B cell (primary cell): Measurements from ENCODE around the gene KCNE5. TPM values are rescaled to one million over a fixed set of nuclear protein-coding genes. Genes with fewer than 3 reads are reported as not detected.

Source experiments
- ATAC-seq: fragments of 200-7000 bp; cut with Tn5 transposase; one replicate; pipeline ENCODE4 v1.10.0; 2021; ENCODE audit warnings: low read depth, mild to moderate bottlenecking, moderate number of reproducible peaks, moderate library complexity
- CTCF ChIA-PET: fragments of 350-600 bp; sonication (Branson Sonifier 250); formaldehyde crosslinking; loops from one replicate; lab custom pipeline; 2021; ENCODE audit warnings: antibody characterized with exemption, inconsistent platforms; lab: Charles Lee
- POLR2A ChIA-PET: fragments of 350-600 bp; sonication (Branson Sonifier 250); formaldehyde crosslinking; loops from one replicate; lab custom pipeline; 2021; ENCODE audit warnings: antibody characterized with exemption; lab: Charles Lee
- DNase-seq: peaks from one replicate; pipeline ENCODE4 v3.0.0; 2013
- H2AFZ ChIP-seq: 2 replicates; pipeline ENCODE4 v1.6.1; 2012; ENCODE audit warnings: mild to moderate bottlenecking, low read depth, low read length; ENCODE audit not compliant: insufficient read depth, poor library complexity, severe bottlenecking
- H3K27ac ChIP-seq, 2 donors: 1 replicate in 1 of 2; 2 replicates in 1 of 2; pipeline ENCODE4 v1.5.1; 2012 to 2013; ENCODE audit warnings: low read length in 2 of 2, mild to moderate bottlenecking in 2 of 2, moderate library complexity in 1 of 2
- H3K27me3 ChIP-seq, 4 experiments: fragments of 200-600 bp in 1 of 4; sonication (generic) in 1 of 4; replicated peaks in 1 of 4; 1 replicate in 2 of 4; 2 replicates in 2 of 4; pipeline versions ENCODE4 v1.6.1 to v1.7.0; 2013 to 2016; ENCODE audit warnings: low read length in 3 of 4, mild to moderate bottlenecking in 2 of 4, mixed read lengths in 1 of 4, moderate library complexity in 1 of 4; ENCODE audit not compliant: insufficient read depth in 4 of 4, control insufficient read depth in 3 of 4; ENCODE audit errors: control extremely low read depth in 1 of 4
- H3K36me3 ChIP-seq, 2 experiments: replicated peaks in 1 of 2; 1 replicate in 1 of 2; 2 replicates in 1 of 2; pipeline versions ENCODE4 v1.6.1 to v1.7.1; 2013; ENCODE audit warnings: low read length in 1 of 2; ENCODE audit not compliant: insufficient read depth in 2 of 2, control insufficient read depth in 1 of 2; ENCODE audit errors: control extremely low read depth in 1 of 2, extremely low read depth in 1 of 2
- H3K4me1 ChIP-seq, 2 donors: fragments of 200-600 bp in 1 of 2; sonication (generic) in 1 of 2; 1 replicate in 1 of 2; 2 replicates in 1 of 2; pipeline versions ENCODE4 v1.5.1 to v1.6.1; 2013 to 2017; ENCODE audit warnings: low read length in 2 of 2; ENCODE audit not compliant: control insufficient read depth in 2 of 2, insufficient read depth in 2 of 2
- H3K4me2 ChIP-seq: replicated peaks from 2 replicates; pipeline ENCODE3; 2012; ENCODE audit warnings: mild to moderate bottlenecking, low read depth, low read length; ENCODE audit not compliant: poor library complexity, severe bottlenecking
- H3K4me3 ChIP-seq, 5 experiments: fragments of 200-600 bp in 1 of 5; sonication (generic) in 1 of 5; 1 replicate in 3 of 5; 2 replicates in 2 of 5; pipeline versions ENCODE4 v1.5.1 to v1.7.0; 2011 to 2016; ENCODE audit warnings: low read length in 4 of 5, mild to moderate bottlenecking in 4 of 5, low read depth in 2 of 5, control low read depth in 1 of 5, moderate library complexity in 1 of 5; ENCODE audit not compliant: insufficient read depth in 1 of 5; ENCODE audit errors: control extremely low read depth in 1 of 5, extremely low read depth in 1 of 5
- H3K79me2 ChIP-seq: fragments of 200-600 bp; sonication (generic); one replicate; pipeline ENCODE4 v1.6.0; 2016; ENCODE audit warnings: low read length; ENCODE audit not compliant: control insufficient read depth, insufficient read depth
- H3K9ac ChIP-seq: fragments of 200-600 bp; sonication (generic); 2 replicates; pipeline ENCODE4 v1.6.1; 2017; ENCODE audit warnings: mild to moderate bottlenecking, low read length, moderate library complexity
- H3K9me3 ChIP-seq, 3 donors: one replicate each; pipeline versions ENCODE4 v1.6.1 to v1.7.1; 2013; ENCODE audit warnings: low read length in 2 of 3; ENCODE audit not compliant: control insufficient read depth in 2 of 3, insufficient read depth in 1 of 3; ENCODE audit errors: control extremely low read depth in 1 of 3
- H4K20me1 ChIP-seq: 2 replicates; pipeline ENCODE4 v1.6.0; 2012; ENCODE audit warnings: mild to moderate bottlenecking, low read length; ENCODE audit not compliant: insufficient read depth, control insufficient read depth, poor library complexity, severe bottlenecking
- H3K27ac Mint-ChIP-seq: one replicate; pipeline ENCODE4 v1.8.0; 2021; ENCODE audit warnings: mixed read lengths
- H3K27me3 Mint-ChIP-seq: one replicate; pipeline ENCODE4 v1.8.0; 2021; ENCODE audit warnings: mixed read lengths
- H3K4me1 Mint-ChIP-seq: one replicate; pipeline ENCODE4 v1.8.0; 2021; ENCODE audit warnings: mixed read lengths
- H3K4me3 Mint-ChIP-seq: one replicate; pipeline ENCODE4 v1.8.0; 2021; ENCODE audit warnings: mixed read lengths
- H3K9me3 Mint-ChIP-seq: one replicate; pipeline ENCODE4 v1.8.0; 2022; ENCODE audit warnings: mixed read lengths; ENCODE audit not compliant: insufficient read depth
- EZH2 ChIP-seq: IDR thresholded peaks from 2 replicates; pipeline ENCODE4 v1.6.1; 2012; ENCODE audit warnings: borderline replicate concordance, low read depth, mild to moderate bottlenecking, moderate library complexity, low read length; ENCODE audit not compliant: insufficient read depth, poor library complexity, severe bottlenecking
- WGBS: methylation state at CpG from one replicate; pipeline ENCODE4 v1.1.5; 2013; ENCODE audit warnings: missing lambda C conversion rate; ENCODE audit not compliant: insufficient coverage; 5-methylcytosine and 5-hydroxymethylcytosine counted together
- intact Hi-C: fragments of 100-400 bp; cut with micrococcal nuclease; formaldehyde crosslinking; loops from one replicate; pipeline ENCODE4 v1.10.0; 2022
- polyA plus RNA-seq: library from polyadenylated mRNA; depleted of rRNA; stranded (reverse); fragments of >200 nt; gene quantifications from 2 replicates; pipeline ENCODE4 v1.2.3, GENCODE V29; 2012
- total RNA-seq, 2 donors: library from RNA; stranded (reverse); fragments of 120-200 nt in 1 of 2; gene quantifications; 1 replicate in 1 of 2; 2 replicates in 1 of 2; pipeline versions ENCODE4 v1.2.3 to v1.2.4, GENCODE V29; 2013 to 2022
- TF ChIP-seq, protein P1 (sequence below): fragments of 200-600 bp; IDR thresholded peaks from one replicate; pipeline ENCODE4 v1.8.0; 2022; ENCODE audit warnings: antibody characterized with exemption, mild to moderate bottlenecking

Gene KCNE5
- total and polyA plus RNA-seq, 2 donors (not counting 1 experiment from before 2014, with no cell fraction given) = 0.32 TPM; not detected in 1

DNA sequence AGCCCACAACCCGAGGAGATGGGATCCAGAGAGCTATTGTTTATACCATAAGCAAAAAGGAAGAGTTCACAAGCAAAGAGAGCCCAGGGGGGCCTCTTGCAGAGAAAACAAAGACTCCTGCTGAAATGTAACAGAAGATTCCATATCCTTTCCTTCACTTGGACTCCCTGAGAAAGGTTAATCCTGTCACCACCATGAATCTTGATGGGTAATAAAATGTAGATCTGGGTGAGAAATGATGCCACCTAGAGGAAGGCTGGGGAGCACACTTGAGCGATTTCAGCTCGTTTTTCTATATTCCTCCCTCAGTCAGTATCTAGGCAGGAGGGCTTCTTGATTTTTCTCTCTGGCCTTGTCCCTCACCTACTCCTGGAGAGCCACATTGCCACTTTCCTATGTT lies 10.2 kb upstream of the KCNE5 start:
- ChIA-PET CTCF (interaction anchor here (0.6 to 6.8 kb wide), 9 partner anchors 17 to 256 kb away, joined by 3 to 100 read pairs (median 4); no protein-coding TSS in a partner anchor), POLR2A (no interaction called here)
- intact Hi-C loops = no loop called here
- Histone ChIP-seq H3K4me2 (no peak overlapping the region), H3K27me3 (no peaks in the 10 kb centered on the region), H3K36me3 (no peaks in the 10 kb centered on the region), H3K79me2 (no peaks in the 10 kb centered on the region), H3K9ac (no peak overlapping the region), H3K9me3 (no peaks in the 10 kb centered on the region), H4K20me1 (no peaks in the 10 kb centered on the region), H2AFZ (no peak overlapping the region), H3K4me1 (no peaks in the 10 kb centered on the region), H3K4me3 (no peak overlapping the region), H3K27ac (no peak overlapping the region)
- Mint-ChIP-seq H3K4me3 (no peak overlapping the region), H3K27me3 (no peaks in the 10 kb centered on the region), H3K4me1 (no peaks in the 10 kb centered on the region), H3K9me3 (no peaks in the 10 kb centered on the region), H3K27ac (no peak overlapping the region)
- no peak for ATAC-seq
- WGBS = no CpG with 5 or more reads among the region's 3 CpGs
- peak; percentile 25 for DNase-seq
- TF ChIP-seq, protein P1, sequence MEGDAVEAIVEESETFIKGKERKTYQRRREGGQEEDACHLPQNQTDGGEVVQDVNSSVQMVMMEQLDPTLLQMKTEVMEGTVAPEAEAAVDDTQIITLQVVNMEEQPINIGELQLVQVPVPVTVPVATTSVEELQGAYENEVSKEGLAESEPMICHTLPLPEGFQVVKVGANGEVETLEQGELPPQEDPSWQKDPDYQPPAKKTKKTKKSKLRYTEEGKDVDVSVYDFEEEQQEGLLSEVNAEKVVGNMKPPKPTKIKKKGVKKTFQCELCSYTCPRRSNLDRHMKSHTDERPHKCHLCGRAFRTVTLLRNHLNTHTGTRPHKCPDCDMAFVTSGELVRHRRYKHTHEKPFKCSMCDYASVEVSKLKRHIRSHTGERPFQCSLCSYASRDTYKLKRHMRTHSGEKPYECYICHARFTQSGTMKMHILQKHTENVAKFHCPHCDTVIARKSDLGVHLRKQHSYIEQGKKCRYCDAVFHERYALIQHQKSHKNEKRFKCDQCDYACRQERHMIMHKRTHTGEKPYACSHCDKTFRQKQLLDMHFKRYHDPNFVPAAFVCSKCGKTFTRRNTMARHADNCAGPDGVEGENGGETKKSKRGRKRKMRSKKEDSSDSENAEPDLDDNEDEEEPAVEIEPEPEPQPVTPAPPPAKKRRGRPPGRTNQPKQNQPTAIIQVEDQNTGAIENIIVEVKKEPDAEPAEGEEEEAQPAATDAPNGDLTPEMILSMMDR = peak; percentile 47
- no peak for TF ChIP-seq EZH2

DNA sequence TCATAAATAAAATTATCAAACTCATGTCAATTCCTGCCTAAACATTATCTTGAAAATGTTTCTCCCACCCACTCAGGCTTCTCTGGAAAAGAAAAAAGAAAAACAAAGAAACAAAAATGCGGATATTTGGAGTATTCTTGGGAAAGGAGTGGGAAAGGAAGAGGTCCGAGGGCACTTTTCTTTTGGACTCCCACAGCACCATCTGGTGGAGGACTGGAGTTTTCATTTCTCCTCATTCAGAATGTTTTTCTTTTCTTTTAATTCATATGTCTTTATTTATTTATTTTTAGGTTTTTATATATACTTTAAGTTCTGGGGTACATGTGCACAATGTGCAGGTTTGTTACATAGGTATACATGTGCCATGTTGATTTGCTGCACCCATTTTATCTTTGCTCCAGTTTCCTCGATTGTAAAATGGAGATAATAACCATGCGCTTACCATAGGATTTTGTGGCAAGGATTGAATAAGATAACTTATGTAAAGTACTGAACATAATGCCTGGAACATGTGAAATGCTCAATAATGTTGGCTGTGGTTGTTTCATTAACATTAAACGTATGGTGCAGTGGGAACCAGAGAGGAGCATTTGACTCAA lies 8.0 kb upstream of the KCNE5 start:
- TF ChIP-seq EZH2 = no peak
- TF ChIP-seq, protein P1 = peak; percentile 26
- H3K4me3 ChIP-seq = no peak overlapping the region
- H2AFZ ChIP-seq = no peak overlapping the region
- no peaks in the 10 kb centered on the region for H4K20me1 ChIP-seq
- H3K4me1 Mint-ChIP-seq = no peaks in the 10 kb centered on the region
- no peak for DNase-seq
- ATAC-seq = no peak
- no peaks in the 10 kb centered on the region for H3K9me3 ChIP-seq
- no peak overlapping the region for H3K4me2 ChIP-seq
- 100% methylated on average over 1 of the region's 5 CpGs for WGBS
- intact Hi-C loops = loop anchor here (1.0 kb wide), 1 partner anchor 147 kb away; no protein-coding TSS in a partner anchor
- H3K27me3 Mint-ChIP-seq = no peaks in the 10 kb centered on the region
- POLR2A ChIA-PET = no interaction called here
- H3K4me3 Mint-ChIP-seq = no peak overlapping the region
- CTCF ChIA-PET = interaction anchor here (1.1 to 6.8 kb wide), 3 partner anchors 147 to 224 kb away, joined by 3 to 100 read pairs (median 3); no protein-coding TSS in a partner anchor
- no peak overlapping the region for H3K9ac ChIP-seq
- H3K4me1 ChIP-seq = no peaks in the 10 kb centered on the region
- no peaks in the 10 kb centered on the region for H3K27me3 ChIP-seq
- H3K36me3 ChIP-seq = no peaks in the 10 kb centered on the region
- H3K27ac Mint-ChIP-seq = no peak overlapping the region
- H3K79me2 ChIP-seq = no peaks in the 10 kb centered on the region
- no peak overlapping the region for H3K27ac ChIP-seq
- H3K9me3 Mint-ChIP-seq = no peaks in the 10 kb centered on the region
